Cardiac muscle cell (in vitro differentiated cells and primary cell): Measurements from ENCODE around the gene SSR1. TPM values are rescaled to one million over a fixed set of nuclear protein-coding genes. Genes with fewer than 3 reads are reported as not detected.

ENCODE experiments used
- DNase-seq, 2 donors: peaks; one replicate each; pipeline versions ENCODE4 v3.0.0 to v3.0.0-alpha.2; 2010 to 2017; ENCODE audit warnings: low read depth in 1 of 2, low spot score in 1 of 2
- H3K27ac ChIP-seq: fragments of 200-600 bp; sonication (generic); 2 replicates; pipeline ENCODE4 v1.5.1; 2016
- H3K27me3 ChIP-seq: fragments of 200-600 bp; sonication (generic); 2 replicates; pipeline ENCODE4 v1.6.0; 2016; ENCODE audit warnings: control low read depth
- H3K36me3 ChIP-seq: fragments of 200-600 bp; sonication (generic); 2 replicates; pipeline ENCODE4 v1.5.1; 2016; ENCODE audit warnings: control low read depth
- H3K4me1 ChIP-seq: fragments of 200-600 bp; sonication (generic); 2 replicates; pipeline ENCODE4 v1.8.1; 2017; ENCODE audit warnings: low read depth, mild to moderate bottlenecking, mixed run types
- H3K4me3 ChIP-seq: fragments of 200-600 bp; sonication (generic); 2 replicates; pipeline ENCODE4 v1.5.1; 2016; ENCODE audit warnings: mild to moderate bottlenecking
- H3K9me3 ChIP-seq: fragments of 200-600 bp; sonication (generic); 2 replicates; pipeline ENCODE4 v1.5.1; 2017; ENCODE audit warnings: low read depth, mild to moderate bottlenecking, control low read depth
- CTCF ChIP-seq: IDR thresholded peaks from 2 replicates; pipeline ENCODE4 v1.5.1; 2012; ENCODE audit warnings: low read depth, mild to moderate bottlenecking, low read length
- polyA plus RNA-seq: library from polyadenylated mRNA; unstranded; fragments of >200 nt; fragmentation: Nextera tagmentation; extraction: Ambion mirVana; gene quantifications from 2 replicates; pipeline ENCODE4 v1.2.1, GENCODE V29; 2016
- total RNA-seq: library from RNA; depleted of rRNA; stranded (reverse); fragments of >200 nt; gene quantifications from 2 replicates; pipeline ENCODE4 v1.2.3, GENCODE V29; 2016

SSR1 gene
- total and polyA plus RNA-seq, 2 experiments from 2014 or later: 26.3 to 54.5 TPM

GRCh38 chr6:7307533-7307932 lies 5.5 kb downstream of the SSR1 start:
- Histone ChIP-seq H3K4me3 (no peak overlapping the region), H3K27ac (no peak overlapping the region), H3K9me3 (no peaks in the 10 kb centered on the region), H3K36me3 (peaks cover 29% of the 10 kb centered on the region), H3K27me3 (no peaks in the 10 kb centered on the region), H3K4me1 (peaks cover 11% of the 10 kb centered on the region)
- no peak for DNase-seq
- TF ChIP-seq CTCF: no peak

GRCh38 chr6:7304821-7305220 lies 8.2 kb downstream of the SSR1 start:
- Histone ChIP-seq H3K4me3 (no peak overlapping the region), H3K9me3 (no peaks in the 10 kb centered on the region), H3K27ac (no peak overlapping the region), H3K27me3 (no peaks in the 10 kb centered on the region), H3K4me1 (no peaks in the 10 kb centered on the region), H3K36me3 (peaks cover 51% of the 10 kb centered on the region)
- no peak for DNase-seq
- TF ChIP-seq CTCF: no peak

GRCh38 chr6:7301702-7302101 lies 11.3 kb downstream of the SSR1 start:
- no peaks in the 10 kb centered on the region for H3K27me3 ChIP-seq
- TF ChIP-seq CTCF: no peak
- no peaks in the 10 kb centered on the region for H3K9me3 ChIP-seq
- no peak overlapping the region for H3K4me3 ChIP-seq
- peaks cover 62% of the 10 kb centered on the region for H3K36me3 ChIP-seq
- no peak overlapping the region for H3K27ac ChIP-seq
- H3K4me1 ChIP-seq: no peaks in the 10 kb centered on the region
- no peak for DNase-seq

- no peaks in the 10 kb centered on the region for H3K27me3 ChIP-seq
- no peak for TF ChIP-seq CTCF
- no peaks in the 10 kb centered on the region for H3K4me1 ChIP-seq
- H3K27ac ChIP-seq: no peak overlapping the region
- no peaks in the 10 kb centered on the region for H3K9me3 ChIP-seq
- H3K36me3 ChIP-seq: peaks cover 67% of the 10 kb centered on the region
- no peak overlapping the region for H3K4me3 ChIP-seq
- DNase-seq: no peak
These were observed 12.1 kb downstream of the SSR1 start for GRCh38 chr6:7300926-7301325.

GRCh38 chr6:7298113-7298512 lies 14.9 kb downstream of the SSR1 start:
- Histone ChIP-seq H3K27ac (no peak overlapping the region), H3K9me3 (no peaks in the 10 kb centered on the region), H3K36me3 (peaks cover 68% of the 10 kb centered on the region), H3K27me3 (no peaks in the 10 kb centered on the region), H3K4me3 (no peak overlapping the region), H3K4me1 (no peaks in the 10 kb centered on the region)
- no peak for TF ChIP-seq CTCF
- no peak for DNase-seq

- no peak for TF ChIP-seq CTCF
- no peak for DNase-seq
- Histone ChIP-seq H3K27me3 (no peaks in the 10 kb centered on the region), H3K36me3 (peaks cover 58% of the 10 kb centered on the region), H3K4me1 (no peaks in the 10 kb centered on the region), H3K9me3 (no peaks in the 10 kb centered on the region), H3K4me3 (no peak overlapping the region), H3K27ac (no peak overlapping the region)
These were observed 16.4 kb downstream of the SSR1 start for GRCh38 chr6:7296602-7297001.
